KMS-11 (cell line): ENCODE data around the gene SLC48A1.

ENCODE experiments used
- H2AFZ ChIP-seq: fragments of 200-600 bp; sonication (generic); 2 replicates; pipeline ENCODE4 v1.6.1; 2016; ENCODE audit warnings: antibody characterized with exemption, mixed run types, low read depth
- H3K27ac ChIP-seq: fragments of 200-600 bp; sonication (generic); 2 replicates; pipeline ENCODE4 v1.6.1; 2016; ENCODE audit warnings: mild to moderate bottlenecking, mixed run types
- H3K27me3 ChIP-seq: fragments of 200-600 bp; sonication (generic); 2 replicates; pipeline ENCODE4 v1.6.1; 2017; ENCODE audit warnings: mild to moderate bottlenecking, low read depth, mixed run types, moderate library complexity; ENCODE audit not compliant: insufficient read depth
- H3K36me3 ChIP-seq: fragments of 200-600 bp; sonication (generic); 2 replicates; pipeline ENCODE4 v1.6.1; 2017; ENCODE audit warnings: mild to moderate bottlenecking, mixed run types; ENCODE audit not compliant: insufficient read depth
- H3K4me1 ChIP-seq: fragments of 200-600 bp; sonication (generic); 2 replicates; pipeline ENCODE4 v1.6.1; 2016; ENCODE audit warnings: mild to moderate bottlenecking, low read depth, mixed run types; ENCODE audit not compliant: poor library complexity, severe bottlenecking
- H3K4me2 ChIP-seq: fragments of 200-600 bp; sonication (generic); 2 replicates; pipeline ENCODE4 v1.7.0; 2016; ENCODE audit warnings: mild to moderate bottlenecking, mixed run types
- H3K4me3 ChIP-seq: fragments of 200-600 bp; sonication (generic); IDR thresholded peaks from 2 replicates; pipeline ENCODE4 v1.6.1; 2017; ENCODE audit warnings: low read depth, low read length, mixed read lengths; ENCODE audit not compliant: insufficient read depth
- H3K79me2 ChIP-seq: fragments of 200-600 bp; sonication (generic); 2 replicates; pipeline ENCODE4 v1.6.1; 2016; ENCODE audit warnings: low read depth, mixed run types; ENCODE audit not compliant: insufficient read depth
- H3K9ac ChIP-seq: fragments of 200-600 bp; sonication (generic); 2 replicates; pipeline ENCODE4 v1.6.1; 2016; ENCODE audit warnings: mild to moderate bottlenecking, mixed run types
- H4K20me1 ChIP-seq: fragments of 200-600 bp; sonication (generic); 2 replicates; pipeline ENCODE4 v1.6.1; 2016; ENCODE audit warnings: mild to moderate bottlenecking, mixed run types; ENCODE audit not compliant: insufficient read depth
- TF ChIP-seq, protein P1 (sequence below): fragments of 200-600 bp; sonication (generic); conservative IDR thresholded peaks from 2 replicates; pipeline ENCODE4 v1.6.1; 2017; ENCODE audit warnings: low read depth, mild to moderate bottlenecking, antibody characterized with exemption, low read length, moderate library complexity, mixed read lengths

The SLC48A1 gene

DNA sequence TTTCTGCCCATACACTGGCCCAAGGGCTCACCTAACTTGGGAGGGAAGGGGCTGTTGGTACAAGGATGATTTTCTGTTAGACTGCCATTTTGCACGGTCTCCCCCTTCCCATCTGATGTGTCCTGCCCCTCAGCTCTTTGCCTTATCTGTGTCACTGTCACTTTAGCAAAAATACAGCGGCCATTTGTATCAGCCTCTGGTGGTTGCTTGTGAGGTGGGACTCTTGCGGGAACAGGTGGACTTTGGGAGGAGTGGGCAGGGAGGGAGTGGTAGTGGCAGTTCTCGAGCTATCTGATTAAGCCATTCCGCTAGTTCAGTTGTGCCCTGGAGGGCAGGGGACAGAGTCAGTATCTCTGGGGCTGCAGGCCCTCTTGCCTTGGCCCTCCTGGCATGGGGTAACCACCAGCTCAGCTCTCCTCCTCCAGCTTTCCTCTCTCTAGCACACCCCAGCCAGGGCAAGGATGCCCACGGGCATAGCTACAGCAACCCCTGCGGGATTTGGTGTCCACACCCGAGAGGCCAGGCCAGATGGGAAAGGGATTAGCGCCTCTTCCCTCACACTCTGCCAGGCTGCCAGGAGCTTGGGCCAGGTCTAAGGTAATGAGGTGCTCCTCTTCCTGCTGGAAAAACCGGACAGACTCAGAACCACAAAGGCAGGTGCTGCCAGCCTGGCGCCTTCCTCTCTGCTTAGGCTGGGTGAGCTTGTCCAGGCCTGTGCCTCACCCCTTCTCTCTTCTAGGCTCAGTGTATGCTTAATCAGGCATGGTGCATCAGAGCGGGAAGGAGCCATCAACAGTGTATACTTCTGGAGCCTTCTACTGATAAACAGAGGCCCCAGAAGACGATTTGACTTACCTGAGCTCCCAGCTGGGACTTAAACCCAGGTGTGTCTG, 8.7 kb downstream of the SLC48A1 start:
- Histone ChIP-seq H3K4me3 (no peak overlapping the region), H3K79me2 (no peaks in the 10 kb centered on the region), H3K27me3 (no peaks in the 10 kb centered on the region), H3K4me2 (no peak overlapping the region), H3K27ac (no peak overlapping the region; the same call in 1 of the 2 replicates), H3K9ac (no peak overlapping the region), H3K36me3 (no peaks in the 10 kb centered on the region; the same call in 1 of the 2 replicates), H4K20me1 (no peaks in the 10 kb centered on the region), H3K4me1 (peaks cover 30% of the 10 kb centered on the region), H2AFZ (no peak overlapping the region)
- TF ChIP-seq, protein P1, sequence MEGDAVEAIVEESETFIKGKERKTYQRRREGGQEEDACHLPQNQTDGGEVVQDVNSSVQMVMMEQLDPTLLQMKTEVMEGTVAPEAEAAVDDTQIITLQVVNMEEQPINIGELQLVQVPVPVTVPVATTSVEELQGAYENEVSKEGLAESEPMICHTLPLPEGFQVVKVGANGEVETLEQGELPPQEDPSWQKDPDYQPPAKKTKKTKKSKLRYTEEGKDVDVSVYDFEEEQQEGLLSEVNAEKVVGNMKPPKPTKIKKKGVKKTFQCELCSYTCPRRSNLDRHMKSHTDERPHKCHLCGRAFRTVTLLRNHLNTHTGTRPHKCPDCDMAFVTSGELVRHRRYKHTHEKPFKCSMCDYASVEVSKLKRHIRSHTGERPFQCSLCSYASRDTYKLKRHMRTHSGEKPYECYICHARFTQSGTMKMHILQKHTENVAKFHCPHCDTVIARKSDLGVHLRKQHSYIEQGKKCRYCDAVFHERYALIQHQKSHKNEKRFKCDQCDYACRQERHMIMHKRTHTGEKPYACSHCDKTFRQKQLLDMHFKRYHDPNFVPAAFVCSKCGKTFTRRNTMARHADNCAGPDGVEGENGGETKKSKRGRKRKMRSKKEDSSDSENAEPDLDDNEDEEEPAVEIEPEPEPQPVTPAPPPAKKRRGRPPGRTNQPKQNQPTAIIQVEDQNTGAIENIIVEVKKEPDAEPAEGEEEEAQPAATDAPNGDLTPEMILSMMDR = no peak

DNA sequence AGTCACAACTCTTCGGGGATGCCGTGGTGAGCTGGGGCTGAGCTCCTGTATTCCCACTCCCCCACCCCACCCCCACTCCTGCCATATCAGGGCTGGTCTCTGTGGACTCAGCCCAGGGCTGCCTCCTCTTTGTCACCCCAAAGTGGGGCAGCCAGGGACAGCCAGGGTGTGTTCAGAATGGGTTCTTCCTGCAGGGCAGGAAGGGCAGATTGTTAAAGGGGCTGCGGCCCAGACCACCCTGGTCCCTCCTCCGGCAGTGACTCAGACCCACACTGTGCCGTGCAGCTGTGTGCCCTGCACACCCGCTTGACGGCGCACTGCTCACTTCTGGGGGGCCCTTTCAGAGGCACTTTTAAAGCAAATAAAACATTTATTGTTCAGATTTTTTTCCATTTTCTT, 9.3 kb downstream of the SLC48A1 start:
- no peaks in the 10 kb centered on the region for H3K27me3 ChIP-seq
- H4K20me1 ChIP-seq = no peaks in the 10 kb centered on the region
- H2AFZ ChIP-seq = no peak overlapping the region
- TF ChIP-seq, protein P1 = no peak
- no peak overlapping the region for H3K4me3 ChIP-seq
- H3K27ac ChIP-seq = no peak overlapping the region
- peaks cover 23% of the 10 kb centered on the region for H3K4me1 ChIP-seq
- no peaks in the 10 kb centered on the region; the same call in 1 of the 2 replicates for H3K36me3 ChIP-seq
- H3K9ac ChIP-seq = no peak overlapping the region
- H3K4me2 ChIP-seq = no peak overlapping the region
- H3K79me2 ChIP-seq = no peaks in the 10 kb centered on the region

DNA sequence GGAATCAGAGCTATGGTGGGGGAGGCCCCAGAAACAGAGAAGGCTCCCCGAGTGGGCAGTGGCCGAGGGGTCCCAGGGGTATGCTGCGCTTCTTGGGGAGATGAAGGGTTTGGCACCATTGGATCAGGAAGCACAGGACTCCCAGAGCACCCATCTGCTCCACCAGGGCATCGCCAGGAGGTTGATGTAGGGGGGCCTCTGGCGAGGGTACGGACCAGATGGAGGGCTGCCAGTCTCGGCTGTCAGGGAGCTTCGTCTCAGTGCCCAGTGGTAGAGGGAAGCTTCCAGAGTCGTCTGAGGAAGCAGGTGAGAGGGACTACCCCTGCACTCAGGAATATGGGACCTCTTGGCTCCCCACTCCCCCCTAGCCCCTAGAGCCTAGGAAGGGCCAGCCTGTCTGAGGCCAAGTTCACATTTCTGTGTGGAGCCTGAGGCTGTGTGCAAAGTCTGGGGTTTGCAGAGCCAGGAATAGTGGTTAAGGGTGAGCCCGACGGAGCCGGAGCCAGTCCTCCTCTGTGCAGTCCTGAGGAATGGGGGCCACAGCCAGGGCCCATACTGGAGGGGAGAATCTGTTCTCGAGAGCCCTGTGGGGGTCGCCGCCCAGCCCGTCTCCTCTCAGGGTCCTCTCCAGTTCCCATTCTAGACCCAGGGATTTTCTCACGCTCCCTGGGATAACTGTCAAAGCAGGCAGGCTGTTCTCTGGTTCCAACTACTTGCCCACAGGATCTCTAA, 10.2 kb downstream of the SLC48A1 start:
- TF ChIP-seq, protein P1 = no peak
- Histone ChIP-seq H4K20me1 (no peaks in the 10 kb centered on the region), H2AFZ (no peak overlapping the region), H3K36me3 (no peaks in the 10 kb centered on the region; the same call in 1 of the 2 replicates), H3K9ac (no peak overlapping the region), H3K27ac (no peak overlapping the region), H3K27me3 (no peaks in the 10 kb centered on the region), H3K4me2 (no peak overlapping the region), H3K4me3 (no peak overlapping the region), H3K4me1 (peaks cover 15% of the 10 kb centered on the region), H3K79me2 (no peaks in the 10 kb centered on the region)

DNA sequence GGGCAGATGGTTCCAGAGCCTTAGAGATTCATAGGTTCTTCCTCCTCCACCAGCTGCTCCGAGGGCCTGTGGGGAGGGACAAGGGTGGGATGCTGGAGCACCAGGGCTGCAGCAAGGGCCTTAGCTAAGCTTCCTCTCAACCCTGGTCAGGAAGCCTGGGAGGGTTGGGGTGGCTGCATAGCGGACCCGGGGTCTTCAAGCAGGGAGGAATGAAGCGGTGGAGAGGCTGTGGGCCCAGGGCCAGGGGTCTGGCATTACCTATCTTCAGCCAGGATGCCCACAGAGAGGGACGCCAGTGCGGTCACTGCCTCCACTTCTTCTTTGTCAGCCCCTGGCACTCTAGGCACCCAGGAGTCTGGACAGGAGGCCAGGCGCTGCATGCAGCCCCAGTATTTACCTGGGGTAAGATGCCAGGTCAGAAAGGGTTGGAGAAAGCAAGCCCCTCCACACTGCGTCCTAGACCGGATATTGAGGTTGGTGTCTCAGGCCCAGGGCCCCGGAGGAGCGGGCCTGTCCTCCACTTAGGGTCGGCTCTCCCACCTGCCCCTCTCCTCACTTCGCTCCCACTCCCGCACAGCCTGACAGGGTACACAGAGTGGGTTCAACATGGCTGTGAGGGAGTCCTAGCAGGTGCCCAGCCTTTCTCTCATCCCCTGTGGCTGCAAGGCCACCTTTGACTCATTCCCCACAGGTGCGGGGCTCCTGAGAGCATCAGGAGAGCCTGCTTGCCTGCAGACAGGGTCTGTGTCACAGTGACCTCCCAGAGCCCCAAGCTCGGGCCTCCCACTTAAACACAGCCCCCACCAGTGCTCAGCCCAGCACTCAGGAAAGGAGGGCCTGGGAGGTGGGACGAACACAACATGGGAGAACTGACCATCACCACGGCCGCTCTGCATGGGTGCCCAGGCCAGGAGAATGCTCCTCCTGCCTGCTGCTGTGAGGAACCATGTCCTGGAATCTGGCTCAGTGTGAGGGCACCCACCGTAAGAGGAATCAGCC, 11.1 kb downstream of the SLC48A1 start:
- H3K4me2 ChIP-seq = no peak overlapping the region
- TF ChIP-seq, protein P1 = no peak
- H3K4me1 ChIP-seq = peaks cover 6% of the 10 kb centered on the region
- H3K27me3 ChIP-seq = no peaks in the 10 kb centered on the region
- H2AFZ ChIP-seq = no peak overlapping the region
- H3K36me3 ChIP-seq = no peaks in the 10 kb centered on the region; the same call in 1 of the 2 replicates
- no peak overlapping the region for H3K9ac ChIP-seq
- H3K27ac ChIP-seq = no peak overlapping the region
- no peak overlapping the region for H3K4me3 ChIP-seq
- H4K20me1 ChIP-seq = no peaks in the 10 kb centered on the region
- no peaks in the 10 kb centered on the region for H3K79me2 ChIP-seq
